K562 (cell line): ENCODE results near the gene FABP2. TPM values are rescaled to one million over a fixed set of nuclear protein-coding genes. Genes with fewer than 3 reads are reported as not detected.

Experiments used
- ATAC-seq: fragments of 200-7000 bp; cut with Tn5 transposase; 3 replicates; pipeline ENCODE4 v1.9.1; 2020; ENCODE audit warnings: moderate library complexity
- BruUV-seq: library from RNA; stranded (reverse); fragments of 400-500 nt; replicated peaks from 2 replicates; lab custom pipeline; 2021; lab: Mats Ljungman, UMichigan
- CTCF ChIA-PET: fragments of 300-600 bp; formaldehyde crosslinking; extraction: SDS; loops from one replicate; lab custom pipeline; 2021; ENCODE audit warnings: low intra/inter-chr PET ratio; lab: Yijun Ruan, JAX
- POLR2A ChIA-PET: fragments of 300-600, 350-650 bp; sonication (Branson Sonifier 250); formaldehyde crosslinking; extraction: SDS; loops from one replicate; lab custom pipeline; 2021; ENCODE audit warnings: antibody characterized with exemption, inconsistent platforms; lab: Yijun Ruan, JAX
- DNase-seq, 4 experiments: peaks; one replicate each; pipeline versions ENCODE4 v3.0.0 to v3.0.0-alpha.2; 2011 to 2018; ENCODE audit warnings: low spot score in 3 of 4, mixed read lengths in 3 of 4; ENCODE audit errors: extremely low read depth in 1 of 4
- FAIRE-seq: peaks from 2 replicates; lab custom pipeline; 2011; peaks lifted over from hg19 to GRCh38; lab: Jason Lieb, UNC
- H2AFZ ChIP-seq: 2 replicates; pipeline ENCODE4 v1.6.0; 2011; ENCODE audit warnings: low read depth, low read length, control low read depth, inconsistent platforms
- H3K27ac ChIP-seq: fragments of 200-600 bp; 3 replicates; pipeline ENCODE4 v1.8.0; 2011; ENCODE audit warnings: low read depth, mild to moderate bottlenecking, control low read depth, inconsistent platforms, low read length, moderate library complexity, mixed read lengths; ENCODE audit errors: extremely low read depth
- H3K27me3 ChIP-seq, 2 experiments: fragments of 300-600 bp in 1 of 2; 2 replicates in 1 of 2; 3 replicates in 1 of 2; pipeline versions ENCODE4 v1.6.0 to v1.8.0; 2011; ENCODE audit warnings: inconsistent platforms in 2 of 2, low read length in 2 of 2, mild to moderate bottlenecking in 1 of 2, mixed read lengths in 1 of 2, moderate library complexity in 1 of 2; ENCODE audit not compliant: control insufficient read depth in 2 of 2, insufficient read depth in 2 of 2
- H3K36me3 ChIP-seq: fragments of 300-600 bp; 3 replicates; pipeline ENCODE4 v1.8.0; 2011; ENCODE audit warnings: mild to moderate bottlenecking, low read length, inconsistent platforms; ENCODE audit not compliant: control insufficient read depth, insufficient read depth
- H3K4me1 ChIP-seq, 2 experiments: fragments of 200-600 bp in 1 of 2; replicated peaks in 1 of 2; 2 replicates in 1 of 2; 3 replicates in 1 of 2; pipeline versions ENCODE4 v1.5.1 to v1.8.0; 2011; ENCODE audit warnings: inconsistent platforms in 2 of 2, low read length in 2 of 2, mild to moderate bottlenecking in 1 of 2, mixed read lengths in 1 of 2, moderate library complexity in 1 of 2; ENCODE audit not compliant: control insufficient read depth in 2 of 2, insufficient read depth in 2 of 2
- H3K4me2 ChIP-seq: 2 replicates; pipeline ENCODE4 v1.6.1; 2011; ENCODE audit warnings: low read length, control low read depth, inconsistent platforms, mixed read lengths; ENCODE audit not compliant: insufficient read depth
- H3K4me3 ChIP-seq: fragments of 200-600 bp; sonication (generic), shearing (Covaris generic); 2 replicates; pipeline ENCODE4 v1.5.1; 2016; ENCODE audit warnings: control low read depth, inconsistent platforms
- H3K79me2 ChIP-seq: fragments of 200-600 bp; 3 replicates; pipeline ENCODE4 v1.8.0; 2011; ENCODE audit warnings: low read length, inconsistent platforms; ENCODE audit not compliant: control insufficient read depth, insufficient read depth
- H3K9ac ChIP-seq, 2 experiments: 2 replicates each; pipeline versions ENCODE4 v1.6.0 to v1.6.1; 2011; ENCODE audit warnings: low read depth in 2 of 2, low read length in 2 of 2, control low read depth in 1 of 2, inconsistent platforms in 1 of 2, mild to moderate bottlenecking in 1 of 2, mixed read lengths in 1 of 2; ENCODE audit not compliant: insufficient read depth in 1 of 2
- H3K9me1 ChIP-seq: one replicate; pipeline ENCODE4 v1.6.0; 2011; ENCODE audit warnings: inconsistent platforms, mild to moderate bottlenecking, low read length, moderate library complexity; ENCODE audit not compliant: control insufficient read depth, insufficient read depth
- H3K9me3 ChIP-seq: replicated peaks from 2 replicates; pipeline ENCODE4 v1.5.1; 2011; ENCODE audit warnings: low read depth, low read length, inconsistent platforms; ENCODE audit not compliant: control insufficient read depth, insufficient read depth
- H4K20me1 ChIP-seq: replicated peaks from 2 replicates; pipeline ENCODE4 v1.6.1; 2011; ENCODE audit warnings: low read length, inconsistent platforms, mixed read lengths; ENCODE audit not compliant: control insufficient read depth, insufficient read depth
- DACH1 ChIP-seq: fragments of 450-650 bp; IDR thresholded peaks from 2 replicates; pipeline ENCODE4 v1.6.1; 2018; ENCODE audit not compliant: partially characterized antibody
- EWSR1 ChIP-seq: fragments of 450-650 bp; IDR thresholded peaks from 2 replicates; pipeline ENCODE4 v1.6.1; 2018; ENCODE audit warnings: borderline replicate concordance, mild to moderate bottlenecking, low read depth, moderate library complexity; ENCODE audit not compliant: partially characterized antibody
- HMBOX1 ChIP-seq: sonication (generic); IDR thresholded peaks from 2 replicates; pipeline ENCODE4 v1.6.1; 2016
- IRF2 ChIP-seq: sonication (generic); formaldehyde crosslinking; IDR thresholded peaks from 2 replicates; pipeline ENCODE4 v1.8.1; 2022; ENCODE audit warnings: mild to moderate bottlenecking, missing genetic modification reagents
- MYC ChIP-seq, 2 experiments: fragments of 250-450 bp in 1 of 2; sonication (Bioruptor Pico) in 1 of 2; IDR thresholded peaks; 2 replicates each; pipeline versions ENCODE4 v1.5.1 to v1.6.1; 2012 to 2021; ENCODE audit warnings: low read depth in 2 of 2, borderline replicate concordance in 1 of 2, improper control_type of control experiment in 1 of 2, low read length in 1 of 2, mild to moderate bottlenecking in 1 of 2, moderate library complexity in 1 of 2
- PRDM10 ChIP-seq: fragments of 450-650 bp; IDR thresholded peaks from 2 replicates; pipeline ENCODE4 v1.6.1; 2018; ENCODE audit not compliant: partially characterized antibody
- TCF7L2 ChIP-seq: fragments of 150-350 bp; IDR thresholded peaks from 2 replicates; pipeline ENCODE4 v1.6.1; 2016; ENCODE audit warnings: low read depth, mild to moderate bottlenecking, low read length, moderate library complexity
- ZKSCAN1 ChIP-seq: fragments of 150-350 bp; IDR thresholded peaks from 2 replicates; pipeline ENCODE4 v1.6.1; 2016; ENCODE audit warnings: low read depth, low read length
- ZNF121 ChIP-seq: sonication (generic); formaldehyde crosslinking; conservative IDR thresholded peaks from 2 replicates; pipeline ENCODE4 v1.8.0; 2022; ENCODE audit warnings: missing genetic modification reagents
- ZNF274 ChIP-seq: IDR thresholded peaks from 2 replicates; pipeline ENCODE4 v1.6.1; 2011; ENCODE audit warnings: low read depth, mild to moderate bottlenecking, low read length, moderate library complexity, borderline replicate concordance
- ZNF347 ChIP-seq: fragments of 450-650 bp; formaldehyde crosslinking; IDR thresholded peaks from 2 replicates; pipeline ENCODE4 v1.4.0; 2020; ENCODE audit warnings: low read depth, mild to moderate bottlenecking, moderate library complexity
- ZNF449 ChIP-seq: fragments of 250-450 bp; sonication (Bioruptor Pico); IDR thresholded peaks from 2 replicates; pipeline ENCODE4 v1.8.0; 2022; ENCODE audit warnings: moderate library complexity, mild to moderate bottlenecking, inconsistent platforms
- ZNF551 ChIP-seq: fragments of 250-450 bp; sonication (Bioruptor Pico); IDR thresholded peaks from 2 replicates; pipeline ENCODE4 v1.5.0; 2021; ENCODE audit warnings: mild to moderate bottlenecking, moderate library complexity
- WGBS: fragments of 100-300 bp; shearing (Covaris generic); methylation state at CpG from one replicate; pipeline ENCODE4 v1.1.6; 2016; ENCODE audit warnings: low coverage, mixed read lengths; ENCODE audit not compliant: insufficient coverage; ENCODE audit errors: missing lambda C conversion rate; 5-methylcytosine and 5-hydroxymethylcytosine counted together
- in situ Hi-C: fragments of 300-500 bp; cut with MboI; formaldehyde crosslinking; loops from 4 replicates; pipeline ENCODE4 v1.15.0; 2018; ENCODE audit warnings: inconsistent platforms, mixed read lengths
- intact Hi-C: fragments of 100-400 bp; cut with micrococcal nuclease; formaldehyde crosslinking; loops from 2 replicates; pipeline ENCODE4 v1.14.2; 2022
- polyA plus RNA-seq, 8 experiments: library from polyadenylated mRNA; depleted of rRNA in 4 of 8; stranded (reverse) in 5 of 8; unstranded in 3 of 8; fragments of >200 nt; fragmentation: Nextera tagmentation in 2 of 8; fragmentation: Illumina TruSeq in 1 of 8; extraction: Ambion mirVana in 2 of 8; extraction: Trizol in 1 of 8; gene quantifications; 2 replicates each; pipeline versions ENCODE4 v1.2.1 to v1.2.3, GENCODE V29; 2011 to 2014; ENCODE audit warnings: inconsistent platforms in 1 of 8, missing spikeins in 1 of 8
- total RNA-seq, 7 experiments: library from RNA; depleted of rRNA in 6 of 7; stranded (reverse); fragments of >200 nt in 6 of 7; fragmentation: Illumina TruSeq in 2 of 7; extraction: Trizol in 2 of 7; gene quantifications; 2 replicates each; pipeline versions ENCODE4 v1.2.1 to v1.2.3, GENCODE V29; 2011 to 2021; ENCODE audit warnings: low replicate concordance in 1 of 7

FABP2 gene
- total and polyA plus RNA-seq, 9 of the 15 experiments (the other 6 are each of a cell fraction or from before 2014, with no cell fraction given) = not detected

- H3K4me2 ChIP-seq = peak overlapping the region; percentile 87
- POLR2A ChIA-PET = interaction anchor here (0.6 to 2.0 kb wide), 3 partner anchors 87 to 614 kb away, joined by 3 to 13 read pairs (median 4); partner anchors contain the start of genes METTL14 and USP53
- H2AFZ ChIP-seq = peak overlapping the region; percentile 100
- no peaks in the 10 kb centered on the region for H3K27me3 ChIP-seq
- intact Hi-C loops = loop anchor here (10.0 kb wide), 1 partner anchor 405 kb away; no protein-coding TSS in a partner anchor
- CTCF ChIA-PET = interaction anchor here (0.6 kb wide), 1 partner anchor 329 kb away, joined by 3 read pairs; no protein-coding TSS in a partner anchor
- no peaks in the 10 kb centered on the region for H4K20me1 ChIP-seq
- peak overlapping the region; percentile 80 for H3K27ac ChIP-seq
- H3K9me3 ChIP-seq = no peaks in the 10 kb centered on the region
- no peaks in the 10 kb centered on the region for H3K9me1 ChIP-seq
- in situ Hi-C loops = loop anchor here (10.0 kb wide), 1 partner anchor 255 kb away; no protein-coding TSS in a partner anchor
- H3K4me3 ChIP-seq = peak overlapping the region; percentile 58
- peak; percentile 48 for ATAC-seq
- H3K79me2 ChIP-seq = peaks cover 26% of the 10 kb centered on the region
- WGBS = under 1% methylated on average over 9 of the region's 9 CpGs
- H3K36me3 ChIP-seq = peaks cover 23% of the 10 kb centered on the region; the same call in 2 of the 3 replicates
- BruUV-seq = TSS peak; percentile 68
- peaks cover 5 to 11% of the 10 kb centered on the region in 2 experiments; a peak in 3 of 5 replicates for H3K4me1 ChIP-seq
- peak overlapping the region; percentile 78 to 93 for H3K9ac ChIP-seq
- no peak for DNase-seq
- TF ChIP-seq ZNF347 (CRISPR knock-in tag) (no peak), TCF7L2 (no peak), EWSR1 (no peak), HMBOX1 (0 out of 2 replicates have a peak, but pooled peaks have one; percentile 16), ZNF274 (no peak), DACH1 (peak; percentile 2), ZNF121 (CRISPR knock-in tag) (no peak), ZNF551 (CRISPR knock-in tag) (no peak), IRF2 (CRISPR knock-in tag) (no peak), PRDM10 (peak; percentile 0), MYC (IDR thresholded peaks at IDR 0.05; ENCODE audit: low read depth, low read length) (no peak), MYC (CRISPR knock-in tag; IDR thresholded peaks at IDR 0.05; ENCODE audit: borderline replicate concordance, low read depth) (no peak), ZNF449 (CRISPR knock-in tag) (no peak), ZKSCAN1 (no peak)
- FAIRE-seq = no peak
Measured at GRCh38 chr4:119299741-119300100, 22.2 kb downstream of the FABP2 start.
